Kidney capillary endothelial cell (primary cell): Measurements from ENCODE around the gene CEP295NL.
A peak's percentile ranks its signal among the peaks of the same experiment; 100 is the strongest.
"Not testable (repeated sequence)": the region's sequence is repeated elsewhere in the genome, so short reads cannot be mapped to it uniquely, and the experiment has no call there.

ENCODE experiments used
- DNase-seq: peaks from one replicate; pipeline ENCODE4 v3.0.0-alpha.2; 2018; ENCODE audit warnings: low spot score

CEP295NL gene

GRCh38 chr17:78903101-78903779 lies at the start of gene CEP295NL:
Gene CEP295NL, minus strand, starts transcription at chr17:78903201. Its CDS starts 1,373 bp downstream, at chr17:78901828.
- DNase-seq = no peak

GRCh38 chr17:78952706-78953105 lies 49.7 kb upstream of the CEP295NL start:
- no peak for DNase-seq

- DNase-seq = no peak
These were observed 49.1 kb upstream of the CEP295NL start for GRCh38 chr17:78951967-78952551.

- no peak for DNase-seq
These were observed 47.9 kb upstream of the CEP295NL start for GRCh38 chr17:78950870-78951269.

- no peak for DNase-seq
These were observed 44.5 kb upstream of the CEP295NL start for GRCh38 chr17:78947235-78948149.

- DNase-seq = no peak
These were observed 43.6 kb upstream of the CEP295NL start for GRCh38 chr17:78946631-78947030.

GRCh38 chr17:78946131-78946530 lies 43.1 kb upstream of the CEP295NL start:
- DNase-seq = no peak

GRCh38 chr17:78945455-78945854 lies 42.5 kb upstream of the CEP295NL start:
- DNase-seq = not testable (repeated sequence)

GRCh38 chr17:78944956-78945355 lies 42.0 kb upstream of the CEP295NL start:
- DNase-seq = no peak

- DNase-seq = no peak
These were observed 41.0 kb upstream of the CEP295NL start for GRCh38 chr17:78944026-78944425.

GRCh38 chr17:78940708-78941107 lies 37.7 kb upstream of the CEP295NL start:
- DNase-seq = no peak

GRCh38 chr17:78940258-78940657 lies 37.3 kb upstream of the CEP295NL start:
- no peak for DNase-seq

- DNase-seq = no peak
These were observed 36.6 kb upstream of the CEP295NL start for GRCh38 chr17:78939615-78940014.

- no peak for DNase-seq
These were observed 34.6 kb upstream of the CEP295NL start for GRCh38 chr17:78937561-78937960.

- DNase-seq = no peak
These were observed 32.7 kb upstream of the CEP295NL start for GRCh38 chr17:78935419-78936323.

GRCh38 chr17:78934681-78935418 lies 31.8 kb upstream of the CEP295NL start:
- no peak for DNase-seq

GRCh38 chr17:78933959-78934568 lies 31.1 kb upstream of the CEP295NL start:
- peak; percentile 79 for DNase-seq

- peak; percentile 93 for DNase-seq
These were observed 30.3 kb upstream of the CEP295NL start for GRCh38 chr17:78933025-78933958.
